GM23338 (cell line): Measurements from ENCODE around the gene HSPBP1. TPM values are rescaled to one million over a fixed set of nuclear protein-coding genes. Genes with fewer than 3 reads are reported as not detected.

ENCODE experiments used
- ATAC-seq: fragments of 200-7000 bp; cut with Tn5 transposase; 3 replicates; pipeline ENCODE4 v1.9.1; 2020
- DNase-seq: peaks from one replicate; pipeline ENCODE4 v3.0.0-alpha.2; 2015; ENCODE audit warnings: low spot score
- H2AFZ ChIP-seq: fragments of 200-600 bp; sonication (generic); 2 replicates; pipeline ENCODE4 v1.8.0; 2016; ENCODE audit warnings: antibody characterized with exemption, mild to moderate bottlenecking, moderate library complexity
- H3F3A ChIP-seq: fragments of 200-600 bp; sonication (generic); replicated peaks from 2 replicates; pipeline ENCODE4 v1.8.0; 2017; ENCODE audit warnings: antibody characterized with exemption, mixed run types, low read depth
- H3K27ac ChIP-seq: fragments of 200-600 bp; sonication (generic); 2 replicates; pipeline ENCODE4 v1.6.1; 2016; ENCODE audit warnings: low read depth
- H3K27me3 ChIP-seq: fragments of 200-600 bp; sonication (generic); 2 replicates; pipeline ENCODE4 v1.8.0; 2016; ENCODE audit warnings: mild to moderate bottlenecking, mixed run types, moderate library complexity; ENCODE audit not compliant: insufficient read depth
- H3K36me3 ChIP-seq: fragments of 200-600 bp; sonication (generic); 2 replicates; pipeline ENCODE4 v1.8.0; 2016; ENCODE audit warnings: mild to moderate bottlenecking; ENCODE audit not compliant: insufficient read depth
- H3K4me1 ChIP-seq: fragments of 200-600 bp; sonication (generic); 2 replicates; pipeline ENCODE4 v1.8.0; 2016; ENCODE audit warnings: mild to moderate bottlenecking, moderate library complexity; ENCODE audit not compliant: insufficient read depth
- H3K4me2 ChIP-seq: fragments of 200-600 bp; sonication (generic); 2 replicates; pipeline ENCODE4 v1.7.1; 2017; ENCODE audit warnings: mixed run types
- H3K4me3 ChIP-seq: fragments of 200-600 bp; sonication (generic); 2 replicates; pipeline ENCODE4 v1.6.1; 2016; ENCODE audit warnings: mixed run types
- H3K79me2 ChIP-seq: fragments of 200-600 bp; sonication (generic); replicated peaks from 2 replicates; pipeline ENCODE4 v1.8.0; 2017; ENCODE audit warnings: mild to moderate bottlenecking; ENCODE audit not compliant: insufficient read depth
- H3K9me2 ChIP-seq: fragments of 200-600 bp; sonication (generic); 2 replicates; pipeline ENCODE4 v1.8.0; 2017; ENCODE audit not compliant: insufficient read depth
- H4K20me1 ChIP-seq: fragments of 200-600 bp; sonication (generic); replicated peaks from 2 replicates; pipeline ENCODE4 v1.8.0; 2017; ENCODE audit warnings: mild to moderate bottlenecking; ENCODE audit not compliant: insufficient read depth
- H3K27ac Mint-ChIP-seq: 2 replicates; pipeline ENCODE4 v1.8.0; 2020; ENCODE audit warnings: inconsistent platforms, mild to moderate bottlenecking, moderate library complexity, mixed read lengths
- H3K27me3 Mint-ChIP-seq: 3 replicates; pipeline ENCODE4 v1.8.0; 2022; ENCODE audit warnings: low read depth, mild to moderate bottlenecking, moderate library complexity, mixed read lengths, inconsistent platforms; ENCODE audit not compliant: insufficient read depth, poor library complexity
- H3K36me3 Mint-ChIP-seq: 3 replicates; pipeline ENCODE4 v1.8.0; 2021; ENCODE audit warnings: low read depth, mild to moderate bottlenecking, inconsistent platforms, moderate library complexity, mixed read lengths
- H3K4me1 Mint-ChIP-seq: 3 replicates; pipeline ENCODE4 v1.8.0; 2020; ENCODE audit warnings: mild to moderate bottlenecking, inconsistent platforms, mixed read lengths
- H3K4me3 Mint-ChIP-seq: 3 replicates; pipeline ENCODE4 v1.8.0; 2021; ENCODE audit warnings: moderate library complexity, mild to moderate bottlenecking, inconsistent platforms, mixed read lengths
- H3K9me3 Mint-ChIP-seq: 3 replicates; pipeline ENCODE4 v1.8.0; 2020; ENCODE audit warnings: moderate library complexity, mild to moderate bottlenecking, inconsistent platforms, mixed read lengths
- CREB1 ChIP-seq: fragments of 250-450 bp; sonication (Bioruptor Pico); IDR thresholded peaks from 2 replicates; pipeline ENCODE4 v1.5.0; 2020; ENCODE audit warnings: low read depth, mild to moderate bottlenecking, moderate library complexity
- EZH2 ChIP-seq: fragments of 200-600 bp; sonication (generic); IDR thresholded peaks from one replicate; pipeline ENCODE4 v1.8.0; 2017; ENCODE audit warnings: antibody characterized with exemption, mild to moderate bottlenecking, low read depth; ENCODE audit not compliant: unreplicated experiment
- EZH2phosphoT487 ChIP-seq: fragments of 200-600 bp; sonication (generic); IDR thresholded peaks from one replicate; pipeline ENCODE4 v1.8.1; 2018; ENCODE audit warnings: antibody characterized with exemption; ENCODE audit not compliant: unreplicated experiment
- NANOG ChIP-seq: IDR thresholded peaks from 2 replicates; pipeline ENCODE4 v1.6.1; 2016; ENCODE audit warnings: antibody characterized with exemption, borderline replicate concordance
- POLR2AphosphoS5 ChIP-seq: IDR thresholded peaks from 2 replicates; pipeline ENCODE4 v1.6.1; 2016; ENCODE audit warnings: antibody characterized with exemption, low read depth
- STAT1 ChIP-seq: IDR thresholded peaks from one replicate; pipeline ENCODE4 v1.6.1; 2016; ENCODE audit warnings: antibody characterized with exemption; ENCODE audit not compliant: unreplicated experiment
- ZNF331 ChIP-seq: fragments of 250-450 bp; sonication (Bioruptor Pico); IDR thresholded peaks from 2 replicates; pipeline ENCODE4 v1.5.0; 2020; ENCODE audit warnings: low read depth, mild to moderate bottlenecking, moderate library complexity
- polyA plus RNA-seq: library from polyadenylated mRNA; unstranded; fragments of >200 nt; fragmentation: Nextera tagmentation; extraction: Ambion mirVana; gene quantifications from 2 replicates; pipeline ENCODE4 v1.2.1, GENCODE V29; 2016
- total RNA-seq: library from RNA; depleted of rRNA; stranded (reverse); fragments of >200 nt; shearing (Covaris generic); gene quantifications from 2 replicates; pipeline ENCODE4 v1.2.3, GENCODE V29; 2014
- TF ChIP-seq, protein P1 (sequence below): IDR thresholded peaks from one replicate; pipeline ENCODE4 v1.6.1; 2018; ENCODE audit warnings: antibody characterized with exemption; ENCODE audit not compliant: unreplicated experiment

Gene HSPBP1
- total and polyA plus RNA-seq, 2 experiments from 2014 or later, result 83.6 to 91.1 TPM

DNA sequence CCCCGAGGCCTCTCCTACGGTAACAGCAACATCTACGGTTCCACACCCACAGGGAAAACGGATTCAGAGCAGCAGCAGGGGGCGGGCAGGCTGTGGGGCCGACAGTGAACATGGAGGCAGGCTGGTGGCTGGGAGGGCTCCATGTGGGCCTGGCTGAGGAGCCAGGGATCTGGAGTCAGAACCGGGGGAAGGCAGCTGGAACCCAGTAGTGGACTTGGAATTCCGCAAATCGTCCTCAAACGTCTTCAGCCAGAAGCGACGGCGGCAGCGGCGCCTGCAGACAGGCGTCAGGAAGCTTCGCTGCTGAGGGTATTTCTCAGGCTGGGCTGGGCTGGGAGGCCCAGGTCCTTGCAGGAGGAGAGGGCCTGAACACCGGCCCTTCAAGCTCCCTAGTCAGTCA lies 53.1 kb downstream of the HSPBP1 start:
- no peaks in the 10 kb centered on the region; the same call in 1 of the 2 replicates for H3K36me3 ChIP-seq
- no peak overlapping the region for H3K4me2 ChIP-seq
- Mint-ChIP-seq H3K4me1 (peaks cover 4% of the 10 kb centered on the region; the same call in 2 of the 3 replicates), H3K27me3 (peaks cover 13% of the 10 kb centered on the region), H3K4me3 (no peak overlapping the region; the same call in 2 of the 3 replicates), H3K9me3 (no peaks in the 10 kb centered on the region; the same call in 2 of the 3 replicates), H3K27ac (no peak overlapping the region), H3K36me3 (peaks cover 9% of the 10 kb centered on the region; the same call in 1 of the 3 replicates)
- H4K20me1 ChIP-seq, result no peaks in the 10 kb centered on the region; the same call in 1 of the 2 replicates
- DNase-seq (no peak), ATAC-seq (no peak)
- no peak for TF ChIP-seq EZH2
- H2AFZ ChIP-seq, result no peak overlapping the region
- H3F3A ChIP-seq, result no peaks in the 10 kb centered on the region
- H3K9me2 ChIP-seq, result no peaks in the 10 kb centered on the region
- no peaks in the 10 kb centered on the region for H3K4me1 ChIP-seq
- H3K27ac ChIP-seq, result no peak overlapping the region
- no peak overlapping the region for H3K4me3 ChIP-seq
- no peaks in the 10 kb centered on the region for H3K27me3 ChIP-seq
- H3K79me2 ChIP-seq, result no peaks in the 10 kb centered on the region

DNA sequence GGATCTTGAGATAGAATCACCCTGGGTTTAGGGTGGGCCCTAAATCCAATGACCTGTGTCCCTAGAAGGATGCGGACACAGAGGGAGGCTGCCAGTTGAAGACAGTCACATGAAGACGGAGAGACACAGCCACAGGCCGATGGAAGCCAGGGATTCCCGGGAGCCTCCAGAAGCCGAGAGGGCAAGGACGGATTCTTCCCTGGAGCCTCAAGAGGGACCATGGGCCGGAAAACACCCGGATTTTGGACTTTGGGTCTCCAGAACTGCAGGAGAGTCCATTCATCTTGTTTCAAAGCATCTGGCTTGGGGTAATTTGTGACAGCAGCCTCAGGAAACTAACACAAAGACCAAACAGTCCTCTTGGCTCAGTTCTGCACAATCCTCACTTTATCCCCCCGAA lies 53.6 kb downstream of the HSPBP1 start:
- peaks cover 4% of the 10 kb centered on the region; the same call in 2 of the 3 replicates for H3K4me1 Mint-ChIP-seq
- no peaks in the 10 kb centered on the region for H3K79me2 ChIP-seq
- H3K4me3 ChIP-seq, result no peak overlapping the region
- no peaks in the 10 kb centered on the region for H3F3A ChIP-seq
- ATAC-seq (no peak), DNase-seq (no peak)
- no peaks in the 10 kb centered on the region for H3K27me3 ChIP-seq
- TF ChIP-seq, protein P1, sequence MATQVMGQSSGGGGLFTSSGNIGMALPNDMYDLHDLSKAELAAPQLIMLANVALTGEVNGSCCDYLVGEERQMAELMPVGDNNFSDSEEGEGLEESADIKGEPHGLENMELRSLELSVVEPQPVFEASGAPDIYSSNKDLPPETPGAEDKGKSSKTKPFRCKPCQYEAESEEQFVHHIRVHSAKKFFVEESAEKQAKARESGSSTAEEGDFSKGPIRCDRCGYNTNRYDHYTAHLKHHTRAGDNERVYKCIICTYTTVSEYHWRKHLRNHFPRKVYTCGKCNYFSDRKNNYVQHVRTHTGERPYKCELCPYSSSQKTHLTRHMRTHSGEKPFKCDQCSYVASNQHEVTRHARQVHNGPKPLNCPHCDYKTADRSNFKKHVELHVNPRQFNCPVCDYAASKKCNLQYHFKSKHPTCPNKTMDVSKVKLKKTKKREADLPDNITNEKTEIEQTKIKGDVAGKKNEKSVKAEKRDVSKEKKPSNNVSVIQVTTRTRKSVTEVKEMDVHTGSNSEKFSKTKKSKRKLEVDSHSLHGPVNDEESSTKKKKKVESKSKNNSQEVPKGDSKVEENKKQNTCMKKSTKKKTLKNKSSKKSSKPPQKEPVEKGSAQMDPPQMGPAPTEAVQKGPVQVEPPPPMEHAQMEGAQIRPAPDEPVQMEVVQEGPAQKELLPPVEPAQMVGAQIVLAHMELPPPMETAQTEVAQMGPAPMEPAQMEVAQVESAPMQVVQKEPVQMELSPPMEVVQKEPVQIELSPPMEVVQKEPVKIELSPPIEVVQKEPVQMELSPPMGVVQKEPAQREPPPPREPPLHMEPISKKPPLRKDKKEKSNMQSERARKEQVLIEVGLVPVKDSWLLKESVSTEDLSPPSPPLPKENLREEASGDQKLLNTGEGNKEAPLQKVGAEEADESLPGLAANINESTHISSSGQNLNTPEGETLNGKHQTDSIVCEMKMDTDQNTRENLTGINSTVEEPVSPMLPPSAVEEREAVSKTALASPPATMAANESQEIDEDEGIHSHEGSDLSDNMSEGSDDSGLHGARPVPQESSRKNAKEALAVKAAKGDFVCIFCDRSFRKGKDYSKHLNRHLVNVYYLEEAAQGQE, result no peak
- TF ChIP-seq STAT1 (no peak), ZNF331 (CRISPR knock-in tag) (no peak), NANOG (no peak)
- H3K27ac ChIP-seq, result no peak overlapping the region
- peaks cover 13% of the 10 kb centered on the region for H3K27me3 Mint-ChIP-seq
- H3K4me1 ChIP-seq, result no peaks in the 10 kb centered on the region
- no peaks in the 10 kb centered on the region; the same call in 1 of the 2 replicates for H3K36me3 ChIP-seq
- no peak overlapping the region for H2AFZ ChIP-seq
- H3K4me2 ChIP-seq, result no peak overlapping the region
- no peaks in the 10 kb centered on the region for H3K9me2 ChIP-seq
- no peaks in the 10 kb centered on the region; the same call in 2 of the 3 replicates for H3K9me3 Mint-ChIP-seq
- H3K4me3 Mint-ChIP-seq, result no peak overlapping the region; the same call in 2 of the 3 replicates
- H4K20me1 ChIP-seq, result no peaks in the 10 kb centered on the region; the same call in 1 of the 2 replicates
- H3K36me3 Mint-ChIP-seq, result peaks cover 9% of the 10 kb centered on the region; the same call in 1 of the 3 replicates
- no peak overlapping the region for H3K27ac Mint-ChIP-seq

DNA sequence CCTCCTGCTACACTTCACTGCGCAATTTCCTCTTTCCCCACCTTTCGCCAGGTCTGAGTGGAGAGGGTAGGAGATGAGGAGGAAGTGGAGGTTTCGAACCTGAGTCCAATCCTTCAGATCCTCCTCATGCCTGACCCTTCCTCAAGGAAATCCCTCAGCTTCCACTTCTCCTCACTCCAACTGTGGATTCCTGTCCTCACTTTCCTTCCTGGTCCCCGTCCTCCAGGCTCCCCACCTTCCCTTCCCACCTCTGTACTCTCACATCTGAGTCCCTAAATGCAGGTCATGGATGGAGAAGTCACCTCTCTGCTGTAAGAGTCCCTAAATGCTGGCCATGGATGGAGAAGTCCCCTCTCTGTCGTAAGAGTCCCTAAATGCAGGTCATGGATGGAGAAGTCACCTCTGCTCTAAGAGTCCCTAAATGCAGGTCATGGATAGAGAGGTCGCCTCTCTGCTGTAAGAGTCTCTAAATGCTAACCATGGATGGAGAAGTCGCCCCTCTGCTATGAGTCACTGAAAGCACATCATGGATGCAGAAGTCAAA lies 54.4 kb downstream of the HSPBP1 start:
- Histone ChIP-seq H3K27ac (no peak overlapping the region), H3K79me2 (no peaks in the 10 kb centered on the region), H3F3A (0 out of 2 replicates have a peak, but pooled peaks cover 2% of the 10 kb centered on the region), H3K4me1 (no peaks in the 10 kb centered on the region), H3K9me2 (no peaks in the 10 kb centered on the region), H3K36me3 (no peaks in the 10 kb centered on the region), H3K27me3 (no peaks in the 10 kb centered on the region), H4K20me1 (no peaks in the 10 kb centered on the region; the same call in 1 of the 2 replicates), H2AFZ (no peak overlapping the region), H3K4me2 (no peak overlapping the region), H3K4me3 (no peak overlapping the region)
- peaks cover 3% of the 10 kb centered on the region for H3K9me3 Mint-ChIP-seq
- DNase-seq, result no peak
- no peak overlapping the region for H3K4me3 Mint-ChIP-seq
- peaks cover 14% of the 10 kb centered on the region for H3K27me3 Mint-ChIP-seq
- H3K4me1 Mint-ChIP-seq, result peaks cover 4% of the 10 kb centered on the region; the same call in 2 of the 3 replicates
- no peak for ATAC-seq
- no peak overlapping the region for H3K27ac Mint-ChIP-seq
- H3K36me3 Mint-ChIP-seq, result peaks cover 10% of the 10 kb centered on the region
- TF ChIP-seq, protein P1, result no peak
- no peak for TF ChIP-seq EZH2phosphoT487
- no peak for TF ChIP-seq NANOG
- TF ChIP-seq CREB1 (CRISPR knock-in tag), result no peak
- TF ChIP-seq POLR2AphosphoS5, result no peak
